Effector memory CD8-positive, alpha-beta T cell (primary cell): ENCODE data around the gene COMT.

Source experiments
- ATAC-seq: fragments of 150-1000 bp; cut with Tn5 transposase; replicated peaks from 2 replicates; pipeline ENCODE4 v1.10.0; 2021; ENCODE audit warnings: mild to moderate bottlenecking, moderate library complexity
- DNase-seq, 3 experiments: peaks; one replicate each; pipeline ENCODE4 v3.0.0; 2021
- H3K27ac Mint-ChIP-seq, 2 donors: one replicate each; pipeline ENCODE4 v1.8.0; 2022; ENCODE audit warnings: mild to moderate bottlenecking in 2 of 2, mixed read lengths in 2 of 2, moderate library complexity in 2 of 2
- H3K27me3 Mint-ChIP-seq, 2 donors: one replicate each; pipeline ENCODE4 v1.8.0; 2022; ENCODE audit warnings: mixed read lengths in 2 of 2
- H3K36me3 Mint-ChIP-seq: one replicate; pipeline ENCODE4 v1.8.0; 2022; ENCODE audit warnings: mild to moderate bottlenecking, moderate library complexity, mixed read lengths; ENCODE audit not compliant: insufficient read depth
- H3K4me1 Mint-ChIP-seq, 2 donors: one replicate each; pipeline ENCODE4 v1.8.0; 2022; ENCODE audit warnings: low read depth in 2 of 2, mixed read lengths in 2 of 2
- H3K4me3 Mint-ChIP-seq, 2 donors: one replicate each; pipeline ENCODE4 v1.8.0; 2022; ENCODE audit warnings: mild to moderate bottlenecking in 2 of 2, mixed read lengths in 2 of 2, moderate library complexity in 2 of 2
- H3K9me3 Mint-ChIP-seq, 2 donors: one replicate each; pipeline ENCODE4 v1.8.0; 2022; ENCODE audit warnings: mixed read lengths in 2 of 2

COMT gene

GRCh38 chr22:19987394-19988306 lies 46.1 kb downstream of the COMT start:
- H3K36me3 Mint-ChIP-seq = no peaks in the 10 kb centered on the region
- H3K4me1 Mint-ChIP-seq = peaks cover 0 to 6% of the 10 kb centered on the region in 2 donors
- no peak for DNase-seq
- H3K9me3 Mint-ChIP-seq = no peaks in the 10 kb centered on the region
- no peak overlapping the region for H3K27ac Mint-ChIP-seq
- peaks cover 7 to 8% of the 10 kb centered on the region in 2 donors for H3K27me3 Mint-ChIP-seq
- H3K4me3 Mint-ChIP-seq = peak overlapping the region; percentile 56 to 73
- no peak for ATAC-seq

DNA sequence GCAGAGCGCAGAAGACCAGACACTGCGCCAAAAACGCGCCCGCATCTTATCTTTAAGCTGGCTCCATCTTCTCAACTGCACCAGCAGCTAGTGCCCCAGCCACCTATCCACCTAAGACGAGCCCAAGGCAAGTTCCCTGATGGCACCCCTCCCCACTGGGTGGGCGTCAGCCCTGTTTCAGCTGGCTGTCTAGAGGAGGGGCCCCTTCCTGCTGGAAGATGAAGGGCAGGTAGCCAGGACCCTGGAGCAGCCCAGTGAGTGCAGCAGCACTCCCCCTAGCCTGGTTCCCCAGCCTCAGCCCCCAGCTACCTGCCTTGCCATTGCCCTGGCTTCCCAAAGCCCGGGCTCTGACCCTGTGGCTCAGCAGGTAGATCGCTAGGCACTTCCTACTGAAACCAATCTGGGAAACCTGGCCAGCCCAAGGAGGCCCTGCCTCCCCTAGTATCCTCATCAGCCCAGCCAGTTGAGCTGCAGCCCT lies 46.8 kb downstream of the COMT start:
- Mint-ChIP-seq H3K4me1 (peaks cover 0 to 6% of the 10 kb centered on the region in 2 donors), H3K36me3 (no peaks in the 10 kb centered on the region), H3K9me3 (no peaks in the 10 kb centered on the region), H3K27me3 (peaks cover 7 to 8% of the 10 kb centered on the region in 2 donors), H3K4me3 (peak overlapping the region; percentile 18 to 73), H3K27ac (no peak overlapping the region)
- DNase-seq = no peak
- ATAC-seq = no peak

DNA sequence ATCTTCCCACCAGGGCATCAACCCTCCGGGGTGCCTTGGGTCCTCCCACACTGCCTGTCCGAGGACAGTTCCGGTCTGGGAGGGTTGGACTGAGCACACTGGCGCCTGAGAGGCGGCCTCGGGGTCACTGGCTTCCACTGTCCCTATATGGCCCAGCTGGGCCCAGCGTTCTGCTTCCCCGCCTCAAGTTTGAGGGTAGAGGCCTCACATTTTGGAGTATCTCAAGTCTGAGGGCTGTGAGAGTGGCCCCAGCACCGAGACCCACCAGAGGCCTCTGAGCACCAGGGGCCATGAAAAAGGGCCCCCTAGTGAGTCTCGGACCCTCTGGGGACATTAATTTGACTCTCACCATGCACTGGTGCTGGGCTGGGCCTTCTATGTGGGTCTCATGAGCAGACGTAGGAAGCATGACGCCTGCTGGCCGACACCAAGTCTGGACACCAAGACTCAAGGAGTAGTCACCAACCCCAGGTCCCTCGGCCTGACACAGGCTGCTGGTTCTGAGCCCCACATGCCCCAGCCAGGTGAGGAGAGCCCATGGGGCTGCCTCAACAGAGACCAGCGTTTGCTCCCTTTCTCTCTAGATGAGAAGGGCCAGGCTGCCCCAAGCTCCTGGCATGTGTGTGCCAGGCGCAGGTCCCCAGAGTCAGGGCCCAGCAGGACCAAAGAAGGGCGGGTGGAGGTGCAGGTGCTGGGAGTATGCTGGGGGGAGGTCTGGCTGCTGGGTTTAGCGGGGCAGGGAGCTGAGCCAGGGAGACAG lies 47.6 kb downstream of the COMT start:
- Mint-ChIP-seq H3K9me3 (no peaks in the 10 kb centered on the region), H3K4me3 (no peak overlapping the region), H3K4me1 (peaks cover 0 to 6% of the 10 kb centered on the region in 2 donors), H3K27me3 (peaks cover 12 to 15% of the 10 kb centered on the region in 2 donors), H3K27ac (peak overlapping the region in 1 of 2 donors; percentile 60), H3K36me3 (no peaks in the 10 kb centered on the region)
- ATAC-seq = no peak
- no peak for DNase-seq

DNA sequence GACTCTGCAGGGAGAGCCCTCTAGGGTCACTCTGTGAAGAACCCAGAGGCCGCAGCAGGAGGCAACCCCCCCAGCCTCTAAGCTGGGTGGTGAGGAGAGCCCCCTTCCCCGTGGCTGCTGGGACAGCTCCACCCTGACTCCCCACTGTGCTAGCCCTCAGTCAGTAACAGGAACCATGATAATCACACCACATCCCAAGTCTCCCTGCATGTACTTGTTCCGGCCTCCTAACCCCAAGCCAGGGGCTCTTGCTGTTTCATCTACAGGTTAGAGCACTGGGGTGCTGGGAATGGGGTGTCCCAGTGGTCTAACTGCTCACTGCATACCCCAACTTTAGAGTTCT lies 48.1 kb downstream of the COMT start:
- H3K9me3 Mint-ChIP-seq = no peaks in the 10 kb centered on the region
- no peak for ATAC-seq
- peaks cover 0 to 6% of the 10 kb centered on the region in 2 donors for H3K4me1 Mint-ChIP-seq
- peak overlapping the region in 1 of 2 donors; percentile 60 for H3K27ac Mint-ChIP-seq
- H3K4me3 Mint-ChIP-seq = no peak overlapping the region
- H3K36me3 Mint-ChIP-seq = no peaks in the 10 kb centered on the region
- H3K27me3 Mint-ChIP-seq = peaks cover 13 to 20% of the 10 kb centered on the region in 2 donors
- DNase-seq = no peak

GRCh38 chr22:19990188-19990587 lies 48.6 kb downstream of the COMT start:
- ATAC-seq = no peak
- no peak overlapping the region for H3K4me3 Mint-ChIP-seq
- peaks cover 0 to 6% of the 10 kb centered on the region in 2 donors for H3K4me1 Mint-ChIP-seq
- H3K9me3 Mint-ChIP-seq = no peaks in the 10 kb centered on the region
- DNase-seq = no peak
- no peaks in the 10 kb centered on the region for H3K36me3 Mint-ChIP-seq
- no peak overlapping the region for H3K27ac Mint-ChIP-seq
- H3K27me3 Mint-ChIP-seq = peaks cover 8 to 22% of the 10 kb centered on the region in 2 donors

- no peak for ATAC-seq
- H3K4me3 Mint-ChIP-seq = no peak overlapping the region
- H3K36me3 Mint-ChIP-seq = no peaks in the 10 kb centered on the region
These were observed 49.2 kb downstream of the COMT start for GRCh38 chr22:19990609-19991394.

DNA sequence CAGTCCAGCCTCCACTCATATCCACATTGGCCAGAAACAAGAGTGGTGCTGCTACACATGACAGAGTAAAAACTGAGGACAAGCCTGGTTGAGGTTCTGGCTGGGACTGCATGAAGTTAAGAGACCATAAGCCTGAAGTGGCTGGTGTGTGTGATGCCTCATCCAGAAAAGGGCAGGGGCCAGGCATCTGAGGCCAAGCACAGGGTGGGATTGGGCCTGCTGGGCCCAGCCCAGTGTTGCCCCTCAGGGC lies 49.7 kb downstream of the COMT start:
- H3K27ac Mint-ChIP-seq = no peak overlapping the region
- H3K4me1 Mint-ChIP-seq = peaks cover 0 to 4% of the 10 kb centered on the region in 2 donors
- H3K27me3 Mint-ChIP-seq = peaks cover 5 to 20% of the 10 kb centered on the region in 2 donors
- ATAC-seq (no peak), DNase-seq (no peak)
- H3K36me3 Mint-ChIP-seq = no peaks in the 10 kb centered on the region
- no peaks in the 10 kb centered on the region for H3K9me3 Mint-ChIP-seq
- H3K4me3 Mint-ChIP-seq = no peak overlapping the region

More at GRCh38 chr22:19990609-19991394, 49.2 kb downstream of the COMT start:
- peaks cover 5 to 20% of the 10 kb centered on the region in 2 donors for H3K27me3 Mint-ChIP-seq
- no peak overlapping the region for H3K27ac Mint-ChIP-seq
- no peak for DNase-seq
- H3K4me1 Mint-ChIP-seq = peaks cover 0 to 4% of the 10 kb centered on the region in 2 donors
- H3K9me3 Mint-ChIP-seq = no peaks in the 10 kb centered on the region

DNA sequence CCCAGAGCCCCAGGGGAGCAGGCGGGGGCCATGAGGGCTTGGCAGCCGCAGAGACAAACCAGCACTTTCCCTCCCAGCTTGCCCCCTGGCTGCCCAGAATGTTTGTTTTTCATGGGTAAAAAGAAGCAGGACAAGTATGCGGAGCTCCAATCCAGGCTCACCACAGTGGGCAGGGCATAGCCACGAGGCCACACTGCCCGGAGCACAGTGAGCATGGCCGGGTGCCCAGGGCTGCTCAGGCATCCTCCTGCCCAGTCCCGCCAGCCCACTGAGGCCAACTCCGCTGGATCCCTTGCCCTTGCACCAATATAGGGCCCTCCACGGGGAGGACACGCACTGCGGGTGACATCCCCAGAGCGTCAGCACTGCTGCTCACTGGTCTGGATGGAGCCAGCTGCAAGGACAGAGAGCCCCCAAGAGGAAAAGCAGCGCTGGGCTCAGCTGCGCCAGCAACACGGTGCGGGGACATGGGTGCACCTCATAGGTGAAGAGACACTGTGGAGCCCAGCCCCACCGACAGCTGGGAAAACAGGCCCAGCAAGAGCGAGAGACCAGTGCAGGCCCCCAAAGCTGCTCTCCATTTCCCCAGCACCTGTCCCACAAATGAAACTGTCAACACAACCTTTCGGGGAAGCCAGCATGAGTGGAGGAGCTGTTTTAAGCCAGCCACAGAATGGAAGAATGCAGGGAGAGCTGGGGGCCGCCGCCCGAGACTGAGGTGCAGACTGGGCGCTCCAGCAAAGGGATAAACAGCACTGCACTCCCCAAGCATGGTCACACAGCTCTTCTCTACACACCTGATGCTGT lies 50.3 kb downstream of the COMT start:
- no peak overlapping the region for H3K27ac Mint-ChIP-seq
- H3K4me1 Mint-ChIP-seq = peaks cover 0 to 4% of the 10 kb centered on the region in 2 donors
- no peak overlapping the region for H3K4me3 Mint-ChIP-seq
- H3K36me3 Mint-ChIP-seq = no peaks in the 10 kb centered on the region
- H3K9me3 Mint-ChIP-seq = no peaks in the 10 kb centered on the region
- no peak for DNase-seq
- ATAC-seq = no peak
- H3K27me3 Mint-ChIP-seq = peaks cover 5 to 20% of the 10 kb centered on the region in 2 donors

GRCh38 chr22:19992481-19992911 lies 50.9 kb downstream of the COMT start:
- ATAC-seq (no peak), DNase-seq (no peak)
- no peak overlapping the region for H3K27ac Mint-ChIP-seq
- H3K9me3 Mint-ChIP-seq = no peaks in the 10 kb centered on the region
- no peaks in the 10 kb centered on the region for H3K36me3 Mint-ChIP-seq
- peaks cover 0 to 2% of the 10 kb centered on the region in 2 donors for H3K4me1 Mint-ChIP-seq
- peaks cover 5 to 20% of the 10 kb centered on the region in 2 donors for H3K27me3 Mint-ChIP-seq
- H3K4me3 Mint-ChIP-seq = no peak overlapping the region

GRCh38 chr22:19992921-19993355 lies 51.4 kb downstream of the COMT start:
- no peak for DNase-seq
- H3K9me3 Mint-ChIP-seq = no peaks in the 10 kb centered on the region
- no peak overlapping the region for H3K4me3 Mint-ChIP-seq
- no peaks in the 10 kb centered on the region for H3K36me3 Mint-ChIP-seq
- ATAC-seq = no peak
- H3K27ac Mint-ChIP-seq = no peak overlapping the region
- peaks cover 5 to 20% of the 10 kb centered on the region in 2 donors for H3K27me3 Mint-ChIP-seq
- peaks cover 0 to 2% of the 10 kb centered on the region in 2 donors for H3K4me1 Mint-ChIP-seq

GRCh38 chr22:19993926-19994325 lies 52.4 kb downstream of the COMT start:
- no peak overlapping the region for H3K4me3 Mint-ChIP-seq
- no peaks in the 10 kb centered on the region for H3K4me1 Mint-ChIP-seq
- no peak overlapping the region for H3K27ac Mint-ChIP-seq
- ATAC-seq = no peak
- no peak for DNase-seq
- no peaks in the 10 kb centered on the region for H3K9me3 Mint-ChIP-seq
- H3K36me3 Mint-ChIP-seq = no peaks in the 10 kb centered on the region
- H3K27me3 Mint-ChIP-seq = peaks cover 5 to 20% of the 10 kb centered on the region in 2 donors

GRCh38 chr22:19994851-19995610 lies 53.5 kb downstream of the COMT start:
- peaks cover 5 to 20% of the 10 kb centered on the region in 2 donors for H3K27me3 Mint-ChIP-seq
- ATAC-seq = no peak
- no peaks in the 10 kb centered on the region for H3K36me3 Mint-ChIP-seq
- H3K9me3 Mint-ChIP-seq = no peaks in the 10 kb centered on the region
- H3K27ac Mint-ChIP-seq = no peak overlapping the region
- DNase-seq = no peak
- no peaks in the 10 kb centered on the region for H3K4me1 Mint-ChIP-seq
- H3K4me3 Mint-ChIP-seq = no peak overlapping the region
